T-cell (primary cell): Measurements from ENCODE around the gene ZFPM1. TPM values are rescaled to one million over a fixed set of nuclear protein-coding genes. Genes with fewer than 3 reads are reported as not detected.

Experiments used
- ATAC-seq, 4 experiments: fragments of 200-7000 bp in 3 of 4; fragments of 150-1000 bp in 1 of 4; cut with Tn5 transposase; replicated peaks in 1 of 4; 1 replicate in 3 of 4; 2 replicates in 1 of 4; pipeline ENCODE4 v1.10.0; 2021; ENCODE audit warnings: moderate library complexity in 3 of 4, mild to moderate bottlenecking in 2 of 4, moderate number of reproducible peaks in 1 of 4
- CTCF ChIA-PET, 2 donors: fragments of 300-600 bp; sonication (Branson Sonifier 250); formaldehyde crosslinking; loops; one replicate each; lab custom pipeline; 2022; ENCODE audit warnings: antibody characterized with exemption in 2 of 2; lab: Charles Lee
- POLR2A ChIA-PET, 2 donors: fragments of 300-600 bp; sonication (Branson Sonifier 250); formaldehyde crosslinking; loops; one replicate each; lab custom pipeline; 2022; ENCODE audit warnings: antibody characterized with exemption in 2 of 2; lab: Charles Lee
- DNase-seq, 35 experiments: peaks; one replicate each; pipeline versions ENCODE4 v3.0.0 to v3.0.0-alpha.2; 2013 to 2023
- H3K27ac ChIP-seq: one replicate; pipeline ENCODE4 v1.5.1; 2013; ENCODE audit warnings: low read length
- H3K27me3 ChIP-seq, 2 experiments: replicated peaks in 1 of 2; 1 replicate in 1 of 2; 2 replicates in 1 of 2; pipeline versions ENCODE4 v1.6.1 to v1.7.0; 2013; ENCODE audit warnings: low read length in 1 of 2, mixed read lengths in 1 of 2; ENCODE audit not compliant: control insufficient read depth in 2 of 2, insufficient read depth in 2 of 2; ENCODE audit errors: extremely low read depth in 1 of 2
- H3K36me3 ChIP-seq, 2 donors: 1 replicate in 1 of 2; 2 replicates in 1 of 2; pipeline versions ENCODE4 v1.6.1 to v1.7.0; 2013; ENCODE audit warnings: low read length in 1 of 2; ENCODE audit not compliant: control insufficient read depth in 2 of 2, insufficient read depth in 1 of 2; ENCODE audit errors: extremely low read depth in 1 of 2
- H3K4me1 ChIP-seq, 2 experiments: 1 replicate in 1 of 2; 2 replicates in 1 of 2; pipeline versions ENCODE4 v1.6.1 to v1.7.0; 2013; ENCODE audit warnings: low read length in 2 of 2, mixed read lengths in 1 of 2; ENCODE audit not compliant: insufficient read depth in 2 of 2, control insufficient read depth in 1 of 2; ENCODE audit errors: extremely low read depth in 1 of 2
- H3K4me3 ChIP-seq, 2 donors: 1 replicate in 1 of 2; 2 replicates in 1 of 2; pipeline versions ENCODE4 v1.5.1 to v1.7.0; 2013; ENCODE audit warnings: mild to moderate bottlenecking in 2 of 2, low read length in 1 of 2, moderate library complexity in 1 of 2; ENCODE audit not compliant: control insufficient read depth in 1 of 2; ENCODE audit errors: extremely low read depth in 1 of 2
- H3K9me3 ChIP-seq: 2 replicates; pipeline ENCODE4 v1.7.0; 2013
- H3K27ac Mint-ChIP-seq, 2 donors: one replicate each; pipeline ENCODE4 v1.8.0; 2020 to 2021; ENCODE audit warnings: mild to moderate bottlenecking in 2 of 2, mixed read lengths in 2 of 2
- H3K27me3 Mint-ChIP-seq, 2 donors: one replicate each; pipeline ENCODE4 v1.8.0; 2021 to 2022; ENCODE audit warnings: mixed read lengths in 2 of 2
- H3K36me3 Mint-ChIP-seq: one replicate; pipeline ENCODE4 v1.8.0; 2021; ENCODE audit warnings: mixed read lengths
- H3K4me1 Mint-ChIP-seq, 3 donors: one replicate each; pipeline ENCODE4 v1.8.0; 2020 to 2022; ENCODE audit warnings: mixed read lengths in 3 of 3, mild to moderate bottlenecking in 1 of 3
- H3K4me3 Mint-ChIP-seq, 3 donors: one replicate each; pipeline ENCODE4 v1.8.0; 2020 to 2022; ENCODE audit warnings: mild to moderate bottlenecking in 3 of 3, mixed read lengths in 3 of 3, moderate library complexity in 3 of 3
- H3K9me3 Mint-ChIP-seq, 3 donors: one replicate each; pipeline ENCODE4 v1.8.0; 2020 to 2022; ENCODE audit warnings: mixed read lengths in 3 of 3
- WGBS: methylation state at CpG from one replicate; pipeline ENCODE4 v1.1.5; 2013; ENCODE audit warnings: missing lambda C conversion rate; ENCODE audit not compliant: insufficient coverage; 5-methylcytosine and 5-hydroxymethylcytosine counted together
- total RNA-seq, 35 experiments: library from RNA in 6 of 35; stranded (reverse) in 6 of 35; fragments of 120-200 nt in 1 of 35; gene quantifications; one replicate each; pipeline versions ENCODE4 v1.2.1 to v1.2.4 and lab custom pipeline; 2013 to 2026

Gene ZFPM1
- total RNA-seq, 5 donors from 2014 or later (not counting 1 experiment from before 2014, with no cell fraction given), result 19.6 to 38.4 (median 33.1) TPM

DNA sequence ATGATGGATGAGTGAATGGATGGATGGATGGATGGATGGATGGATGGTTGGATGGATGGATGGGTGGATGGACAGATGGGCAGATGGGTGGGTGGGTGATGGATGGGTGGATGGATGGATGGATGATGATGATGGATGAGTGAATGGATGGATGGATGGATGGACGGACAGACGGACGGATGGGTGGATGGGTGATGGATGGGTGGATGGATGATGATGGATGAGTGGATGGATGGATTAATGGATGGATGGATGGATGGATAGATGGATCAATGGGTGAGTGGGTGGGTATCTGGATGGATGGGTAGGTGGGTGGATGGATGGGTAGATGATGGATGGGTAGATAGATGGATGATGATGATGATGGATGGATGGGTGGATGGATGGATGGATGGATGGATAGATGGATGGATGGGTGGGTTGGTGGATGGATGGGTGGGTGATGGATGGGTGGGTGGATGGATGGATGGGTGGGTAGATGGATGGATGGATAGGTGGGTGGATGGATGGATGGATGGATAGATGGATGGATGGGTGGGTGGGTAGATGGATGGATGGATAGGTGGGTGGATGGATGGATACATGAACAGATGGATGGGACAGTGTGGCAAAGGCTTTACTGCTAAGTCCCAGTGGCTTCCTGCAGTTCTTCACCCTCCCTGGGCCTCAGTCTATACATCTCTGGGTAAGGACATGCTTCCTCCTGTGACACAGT, 30.2 kb upstream of the ZFPM1 start:
- H3K4me3 ChIP-seq, result no peak overlapping the region
- no peaks in the 10 kb centered on the region for H3K9me3 ChIP-seq
- no peak overlapping the region for H3K27ac ChIP-seq
- no peak for DNase-seq
- ChIA-PET POLR2A (no interaction called here), CTCF (no interaction called here)
- Mint-ChIP-seq H3K27me3 (peaks cover 0 to 5% of the 10 kb centered on the region in 2 donors), H3K4me1 (peaks cover 0 to 13% (median 3%) of the 10 kb centered on the region in 3 donors), H3K9me3 (peaks cover 0 to 6% (median 0%) of the 10 kb centered on the region in 3 donors), H3K27ac (no peak overlapping the region), H3K36me3 (no peaks in the 10 kb centered on the region), H3K4me3 (no peak overlapping the region)
- no peaks in the 10 kb centered on the region for H3K36me3 ChIP-seq
- no peaks in the 10 kb centered on the region for H3K4me1 ChIP-seq
- WGBS, result 47% methylated on average over 3 of the region's 3 CpGs
- ATAC-seq, result no peak
- H3K27me3 ChIP-seq, result peaks cover 0 to 29% of the 10 kb centered on the region in 2 experiments

DNA sequence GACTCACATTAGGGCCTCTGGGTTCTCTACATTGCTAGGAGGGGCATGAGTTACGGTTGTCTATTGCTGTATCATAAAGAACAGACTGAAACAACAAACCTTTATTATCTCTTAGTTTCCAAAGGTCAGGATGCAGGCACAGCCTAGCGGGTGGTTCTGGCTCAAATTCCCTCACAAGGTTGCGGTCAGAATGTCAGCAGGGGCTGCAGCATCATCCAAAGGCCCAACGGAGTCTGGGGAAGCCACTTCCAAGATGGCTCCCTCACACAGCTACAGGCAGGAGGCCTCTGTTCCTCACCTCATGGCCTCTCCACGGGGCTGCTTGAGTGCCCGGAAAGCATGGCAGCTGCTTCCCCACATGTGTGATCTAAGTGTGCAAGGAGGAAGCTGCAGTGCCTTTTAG, 29.6 kb upstream of the ZFPM1 start:
- Mint-ChIP-seq H3K27me3 (peaks cover 0 to 4% of the 10 kb centered on the region in 2 donors), H3K4me1 (peaks cover 0 to 13% (median 3%) of the 10 kb centered on the region in 3 donors), H3K27ac (no peak overlapping the region), H3K4me3 (no peak overlapping the region), H3K36me3 (no peaks in the 10 kb centered on the region), H3K9me3 (peaks cover 0 to 6% (median 0%) of the 10 kb centered on the region in 3 donors)
- Histone ChIP-seq H3K9me3 (no peaks in the 10 kb centered on the region), H3K27ac (no peak overlapping the region), H3K4me3 (no peak overlapping the region), H3K36me3 (no peaks in the 10 kb centered on the region), H3K4me1 (no peaks in the 10 kb centered on the region), H3K27me3 (peaks cover 0 to 29% of the 10 kb centered on the region in 2 experiments)
- 92% methylated on average over 4 of the region's 6 CpGs for WGBS
- DNase-seq (no peak), ATAC-seq (no peak)
- ChIA-PET CTCF (no interaction called here), POLR2A (no interaction called here)

DNA sequence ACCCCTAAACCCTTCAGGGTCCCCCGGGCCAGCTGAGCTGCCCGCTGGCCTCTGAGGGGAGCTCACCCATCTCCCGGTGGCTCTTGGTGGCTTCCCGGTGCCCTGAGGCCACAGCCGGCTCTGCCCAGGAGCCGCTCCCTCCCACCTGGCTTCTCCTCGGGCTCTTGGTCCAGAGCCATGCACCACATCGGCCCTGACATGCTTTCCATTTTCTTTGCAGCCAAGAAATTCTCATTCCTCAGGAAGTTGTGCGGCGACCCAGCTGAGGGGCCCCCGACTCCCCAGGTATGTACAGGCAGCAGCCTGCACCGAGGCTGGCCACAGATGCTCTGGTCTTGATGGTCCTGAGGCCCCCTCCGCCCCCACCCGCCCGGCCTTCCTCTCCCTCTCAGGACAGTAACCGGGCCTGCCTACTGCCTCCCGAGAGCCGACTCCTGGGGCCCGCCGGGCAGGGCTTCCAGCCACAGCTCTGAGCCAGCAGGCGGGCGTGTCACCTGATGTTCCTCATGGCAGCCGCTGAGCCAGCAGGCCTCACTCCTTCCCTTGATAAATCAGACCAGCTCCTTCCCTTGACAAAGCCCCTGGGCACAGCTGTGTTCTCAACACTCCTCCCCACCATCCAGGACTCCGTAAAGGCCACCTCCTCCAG, 28.4 kb upstream of the ZFPM1 start:
- H3K4me1 ChIP-seq, result peaks cover 0 to 5% of the 10 kb centered on the region in 2 experiments
- DNase-seq (no peak), ATAC-seq (peak in 1 of 4 experiments; percentile 15)
- Mint-ChIP-seq H3K4me3 (no peak overlapping the region), H3K36me3 (no peaks in the 10 kb centered on the region), H3K27ac (no peak overlapping the region), H3K9me3 (peaks cover 0 to 6% (median 0%) of the 10 kb centered on the region in 3 donors), H3K4me1 (peaks cover 1 to 13% (median 3%) of the 10 kb centered on the region in 3 donors), H3K27me3 (no peaks in the 10 kb centered on the region)
- ChIA-PET CTCF (no interaction called here), POLR2A (no interaction called here)
- H3K9me3 ChIP-seq, result no peaks in the 10 kb centered on the region
- peaks cover 0 to 25% of the 10 kb centered on the region in 2 experiments for H3K27me3 ChIP-seq
- no peak overlapping the region for H3K27ac ChIP-seq
- no peaks in the 10 kb centered on the region for H3K36me3 ChIP-seq
- WGBS, result 31% methylated on average over 23 of the region's 24 CpGs
- no peak overlapping the region for H3K4me3 ChIP-seq

DNA sequence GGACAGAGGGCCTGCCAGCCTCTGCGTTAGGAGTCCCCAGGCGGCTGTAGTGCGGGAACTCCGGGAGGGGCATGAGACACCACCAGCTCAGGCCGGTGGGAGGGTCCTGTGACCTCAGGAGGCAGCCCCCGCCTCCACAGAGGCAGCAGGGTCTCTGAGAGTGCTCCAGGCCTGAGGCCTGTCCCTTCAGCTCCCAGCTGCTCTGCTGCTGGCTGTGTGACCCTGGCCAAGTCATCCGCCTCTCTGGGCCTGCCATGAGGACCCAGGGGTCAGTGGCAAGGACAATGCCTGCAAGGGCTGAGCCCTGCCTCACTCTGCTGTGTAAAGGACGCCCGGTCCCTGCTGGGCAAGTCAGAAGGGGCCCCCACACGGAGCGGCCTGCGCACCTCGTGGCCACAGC, 27.1 kb upstream of the ZFPM1 start:
- peaks cover 2 to 13% (median 5%) of the 10 kb centered on the region in 3 donors for H3K4me1 Mint-ChIP-seq
- ChIA-PET CTCF (no interaction called here), POLR2A (interaction anchor here in 1 of 2 donors (0.6 kb wide), 1 partner anchor 324 kb away, joined by 3 read pairs; no protein-coding TSS in a partner anchor)
- H3K9me3 Mint-ChIP-seq, result peaks cover 0 to 6% (median 0%) of the 10 kb centered on the region in 3 donors
- no peak overlapping the region for H3K27ac ChIP-seq
- H3K27ac Mint-ChIP-seq, result no peak overlapping the region
- peaks cover 0 to 22% of the 10 kb centered on the region in 2 experiments for H3K27me3 ChIP-seq
- no peaks in the 10 kb centered on the region for H3K27me3 Mint-ChIP-seq
- DNase-seq (no peak), ATAC-seq (no peak)
- peaks cover 1 to 14% of the 10 kb centered on the region in 2 experiments for H3K4me1 ChIP-seq
- H3K4me3 ChIP-seq, result no peak overlapping the region
- no peaks in the 10 kb centered on the region for H3K36me3 ChIP-seq
- no peaks in the 10 kb centered on the region for H3K9me3 ChIP-seq
- WGBS, result 93% methylated on average over 13 of the region's 13 CpGs
- H3K36me3 Mint-ChIP-seq, result no peaks in the 10 kb centered on the region
- H3K4me3 Mint-ChIP-seq, result no peak overlapping the region

DNA sequence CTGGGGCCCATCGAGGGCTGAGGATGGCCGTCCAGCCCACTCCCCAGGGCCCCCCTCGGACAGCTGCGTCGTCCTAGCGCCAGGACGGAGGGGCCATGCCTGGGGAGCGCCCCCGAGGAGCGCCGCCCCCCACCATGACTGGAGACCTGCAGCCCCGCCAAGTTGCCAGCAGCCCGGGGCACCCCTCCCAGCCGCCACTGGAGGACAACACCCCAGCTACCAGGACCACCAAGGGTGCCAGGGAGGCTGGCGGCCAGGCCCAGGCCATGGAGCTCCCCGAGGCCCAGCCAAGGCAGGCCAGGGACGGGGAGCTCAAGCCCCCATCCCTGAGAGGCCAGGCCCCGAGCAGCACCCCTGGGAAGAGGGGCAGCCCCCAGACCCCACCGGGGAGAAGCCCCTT, 25.7 kb upstream of the ZFPM1 start:
- H3K27ac ChIP-seq, result no peak overlapping the region
- H3K36me3 Mint-ChIP-seq, result no peaks in the 10 kb centered on the region
- WGBS, result 93% methylated on average over 18 of the region's 19 CpGs
- DNase-seq, result no peak
- H3K4me1 Mint-ChIP-seq, result peaks cover 7 to 13% (median 11%) of the 10 kb centered on the region in 3 donors
- no peak overlapping the region for H3K4me3 Mint-ChIP-seq
- no peak overlapping the region for H3K4me3 ChIP-seq
- H3K27me3 ChIP-seq, result peaks cover 0 to 30% of the 10 kb centered on the region in 2 experiments
- no peak overlapping the region for H3K27ac Mint-ChIP-seq
- H3K9me3 Mint-ChIP-seq, result peaks cover 0 to 6% (median 0%) of the 10 kb centered on the region in 3 donors
- ChIA-PET POLR2A (no interaction called here), CTCF (no interaction called here)
- H3K27me3 Mint-ChIP-seq, result peaks cover 0 to 4% of the 10 kb centered on the region in 2 donors
- H3K9me3 ChIP-seq, result no peaks in the 10 kb centered on the region
- H3K4me1 ChIP-seq, result peaks cover 2 to 20% of the 10 kb centered on the region in 2 experiments
- no peak for ATAC-seq
- H3K36me3 ChIP-seq, result no peaks in the 10 kb centered on the region

DNA sequence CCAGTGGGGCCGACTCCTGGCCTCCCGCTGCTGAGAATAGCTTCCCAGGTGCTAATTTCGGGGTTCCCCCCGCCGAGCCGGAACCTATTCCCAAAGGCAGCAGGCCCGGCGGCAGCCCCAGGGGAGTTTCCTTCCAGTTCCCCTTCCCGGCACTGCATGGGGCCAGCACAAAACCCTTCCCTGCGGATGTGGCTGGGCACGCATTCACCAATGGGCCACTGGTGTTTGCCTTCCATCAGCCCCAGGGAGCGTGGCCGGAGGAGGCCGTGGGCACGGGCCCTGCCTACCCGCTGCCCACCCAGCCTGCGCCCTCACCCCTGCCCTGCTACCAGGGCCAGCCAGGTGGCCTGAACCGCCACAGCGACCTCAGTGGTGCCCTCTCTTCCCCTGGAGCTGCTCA, 24.9 kb upstream of the ZFPM1 start:
- peaks cover 0 to 4% of the 10 kb centered on the region in 2 donors for H3K27me3 Mint-ChIP-seq
- ChIA-PET CTCF (no interaction called here), POLR2A (no interaction called here)
- no peak overlapping the region for H3K4me3 Mint-ChIP-seq
- ATAC-seq, result no peak
- H3K9me3 Mint-ChIP-seq, result no peaks in the 10 kb centered on the region
- Histone ChIP-seq H3K4me1 (peaks cover 2 to 20% of the 10 kb centered on the region in 2 experiments), H3K27me3 (peaks cover 0 to 30% of the 10 kb centered on the region in 2 experiments), H3K27ac (no peak overlapping the region), H3K9me3 (no peaks in the 10 kb centered on the region), H3K4me3 (no peak overlapping the region), H3K36me3 (no peaks in the 10 kb centered on the region)
- H3K4me1 Mint-ChIP-seq, result peaks cover 7 to 13% (median 11%) of the 10 kb centered on the region in 3 donors
- H3K36me3 Mint-ChIP-seq, result no peaks in the 10 kb centered on the region
- 96% methylated on average over 19 of the region's 19 CpGs for WGBS
- no peak overlapping the region for H3K27ac Mint-ChIP-seq
- DNase-seq, result no peak
